Stimulated activated CD8-positive, alpha-beta memory T cell treated with anti-CD3 and anti-CD28 coated beads, Interleukin-4, amount 100 ng/mL, for 4 hours (primary cell): ENCODE results near the gene MRGPRG.

Source experiments
- DNase-seq, 2 donors: peaks; one replicate each; pipeline ENCODE4 v3.0.0-alpha.2; 2020; ENCODE audit warnings: low read depth in 2 of 2, low spot score in 1 of 2

Gene MRGPRG

DNA sequence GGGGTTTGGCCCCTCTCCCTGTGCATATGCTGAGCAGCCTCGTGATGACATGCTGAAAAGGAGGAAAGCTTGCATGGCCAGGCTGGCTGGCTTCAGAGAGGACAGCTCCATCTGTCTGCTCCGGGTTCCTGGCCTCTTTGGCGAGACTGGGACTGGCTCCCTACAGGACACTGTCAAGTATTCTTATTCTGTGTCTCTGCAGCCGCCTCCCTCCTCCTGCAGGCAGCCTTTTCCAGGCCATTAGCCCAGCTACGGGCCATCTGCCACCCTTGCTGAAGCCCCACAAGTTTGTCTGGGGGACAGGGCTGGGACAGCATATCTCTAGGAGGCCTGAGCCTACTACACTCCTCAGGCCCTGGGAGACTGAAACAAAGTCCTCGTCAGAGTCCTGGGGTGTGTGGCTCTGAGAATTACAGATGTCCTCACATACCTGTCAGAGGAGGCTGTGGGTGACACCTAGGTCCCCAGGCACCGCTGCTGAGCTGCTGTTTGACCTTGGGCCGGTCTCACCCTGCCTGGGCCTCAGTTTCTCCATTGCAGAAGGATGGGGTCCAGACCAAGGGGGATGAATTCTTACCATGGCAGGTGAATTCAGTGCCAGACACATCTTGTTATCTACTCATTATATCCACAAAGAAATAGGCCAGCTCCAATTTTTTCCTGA, 11.0 kb downstream of the MRGPRG start:
- DNase-seq = no peak

DNA sequence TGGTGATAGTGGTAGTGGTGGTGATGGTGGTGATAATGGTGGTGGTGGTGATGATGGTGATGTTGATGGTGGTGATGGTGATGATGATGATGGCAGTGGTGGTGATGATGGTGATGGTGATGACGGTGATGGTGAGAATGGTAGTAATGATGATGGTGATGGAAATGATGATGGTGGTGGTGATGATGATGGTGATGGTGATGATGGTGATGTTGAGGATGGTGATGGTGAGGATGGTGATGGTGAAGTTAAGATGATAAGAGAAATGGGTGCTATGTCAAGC, 11.8 kb downstream of the MRGPRG start:
- no peak for DNase-seq

DNA sequence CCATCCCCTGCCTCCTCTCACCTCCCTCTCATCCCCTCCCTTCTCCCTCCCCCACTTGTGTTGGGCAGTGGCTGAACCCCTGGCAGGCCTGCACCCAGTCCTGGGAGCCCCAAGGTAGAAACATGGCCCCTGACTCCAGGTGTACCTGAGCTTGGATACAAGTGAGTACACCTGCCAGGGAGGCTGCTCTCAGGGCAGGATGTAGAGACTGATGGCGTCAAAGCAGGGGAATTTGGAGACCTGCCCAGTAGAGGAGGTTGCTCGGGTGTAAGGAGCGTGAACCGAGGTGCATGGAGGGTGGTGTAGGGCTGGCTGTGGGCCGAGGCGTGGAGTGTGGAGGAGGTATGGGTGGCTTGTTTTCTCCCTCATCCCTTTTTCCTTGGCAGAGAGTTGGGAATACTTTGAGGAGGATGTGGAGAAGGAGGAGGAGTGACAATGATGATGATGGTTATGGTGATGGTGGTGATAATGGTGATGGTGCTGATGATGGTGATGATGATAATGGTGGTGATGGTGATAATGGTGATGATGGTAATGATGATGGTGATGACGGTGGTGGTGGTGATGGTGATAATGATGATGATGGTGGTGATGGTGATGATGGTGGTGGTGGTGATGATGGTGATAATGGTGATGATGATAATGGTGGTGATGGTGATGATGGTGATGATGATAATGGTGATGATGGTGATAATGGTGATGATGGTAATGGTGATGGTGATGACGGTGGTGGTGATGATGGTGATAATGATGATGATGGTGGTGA, 12.3 kb downstream of the MRGPRG start:
- no peak for DNase-seq

DNA sequence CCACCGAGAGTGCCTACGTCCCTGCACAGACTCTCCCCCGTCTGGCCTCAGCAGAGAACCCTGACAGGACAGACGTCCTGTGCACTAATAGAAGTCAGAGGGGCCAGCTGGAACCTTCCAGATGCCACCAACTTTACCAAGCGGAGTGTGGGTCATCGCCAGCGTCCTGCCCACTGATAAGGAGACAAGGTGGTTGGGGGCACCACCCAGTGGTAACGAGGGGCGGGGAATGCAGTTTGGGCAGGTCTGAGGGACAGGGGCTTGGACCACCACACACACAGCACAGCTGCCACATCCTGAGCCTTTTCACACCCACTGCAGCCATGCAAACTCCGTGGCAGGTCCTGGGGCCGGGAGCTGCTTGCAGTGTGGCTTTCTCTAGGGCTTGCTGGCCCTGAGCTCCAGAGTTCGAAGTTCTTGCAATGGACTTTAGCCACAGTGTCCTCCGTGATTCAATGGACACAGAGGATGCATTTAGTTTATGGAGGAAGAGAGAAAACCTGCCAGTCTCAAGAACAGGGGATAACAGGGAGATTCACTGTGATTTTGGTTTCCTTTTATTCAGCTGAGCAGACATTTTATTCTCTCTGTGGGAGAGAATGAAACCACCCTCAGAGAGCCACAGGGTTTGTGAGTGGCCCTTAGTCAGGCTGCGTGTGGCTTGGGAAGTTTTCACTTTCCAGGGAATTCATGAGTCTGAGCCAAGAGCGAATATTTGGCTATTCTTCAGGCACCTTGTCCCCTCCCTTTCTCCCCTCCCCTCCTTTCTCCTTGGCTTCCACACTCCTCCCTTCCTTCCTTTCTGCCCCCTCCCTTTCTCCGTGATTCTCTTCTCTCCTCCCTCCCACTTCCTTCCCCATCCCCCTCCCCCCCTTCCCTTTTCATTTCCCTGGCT, 13.1 kb downstream of the MRGPRG start:
- DNase-seq = no peak

DNA sequence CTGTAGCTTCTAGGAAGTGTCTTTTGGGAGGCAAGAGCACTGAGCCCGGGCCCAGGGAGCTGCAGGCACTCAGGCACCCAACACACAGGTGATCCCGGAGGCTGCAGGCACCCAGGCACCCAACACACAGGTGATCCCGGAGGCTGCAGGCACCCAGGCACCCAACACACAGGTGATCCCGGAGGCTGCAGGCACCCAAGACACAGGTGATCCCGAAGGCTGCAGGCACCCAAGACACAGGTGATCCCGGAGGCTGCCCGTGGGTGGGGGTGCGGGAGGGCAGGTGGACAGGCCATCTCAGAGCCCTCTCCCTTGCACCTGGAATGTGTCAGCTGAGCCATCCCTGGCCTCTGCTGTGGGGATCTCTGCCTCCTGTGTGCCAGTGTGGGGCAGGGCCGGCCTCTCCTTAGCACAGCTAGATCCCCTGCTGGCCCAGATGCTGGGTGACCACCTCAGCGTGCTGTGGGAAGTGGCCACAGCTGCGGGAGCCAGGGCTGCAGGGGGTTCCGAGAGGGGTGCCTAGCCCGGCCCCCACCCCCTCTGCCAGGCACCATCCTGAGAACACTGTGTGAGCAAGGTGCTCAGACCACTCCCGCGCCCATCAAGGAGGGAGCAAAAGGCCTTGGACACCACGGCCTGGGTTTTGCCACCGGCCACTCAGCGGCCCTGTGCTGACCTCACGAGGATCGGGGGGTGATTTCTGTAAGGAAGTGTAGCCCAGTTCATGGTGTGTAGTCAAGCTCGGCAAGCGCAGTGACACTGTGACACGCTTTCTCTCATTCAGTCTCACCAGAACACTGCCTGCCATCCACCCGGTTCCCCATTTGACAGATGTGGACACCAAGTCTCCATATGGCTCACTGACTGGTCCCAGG, 14.2 kb downstream of the MRGPRG start:
- no peak for DNase-seq

DNA sequence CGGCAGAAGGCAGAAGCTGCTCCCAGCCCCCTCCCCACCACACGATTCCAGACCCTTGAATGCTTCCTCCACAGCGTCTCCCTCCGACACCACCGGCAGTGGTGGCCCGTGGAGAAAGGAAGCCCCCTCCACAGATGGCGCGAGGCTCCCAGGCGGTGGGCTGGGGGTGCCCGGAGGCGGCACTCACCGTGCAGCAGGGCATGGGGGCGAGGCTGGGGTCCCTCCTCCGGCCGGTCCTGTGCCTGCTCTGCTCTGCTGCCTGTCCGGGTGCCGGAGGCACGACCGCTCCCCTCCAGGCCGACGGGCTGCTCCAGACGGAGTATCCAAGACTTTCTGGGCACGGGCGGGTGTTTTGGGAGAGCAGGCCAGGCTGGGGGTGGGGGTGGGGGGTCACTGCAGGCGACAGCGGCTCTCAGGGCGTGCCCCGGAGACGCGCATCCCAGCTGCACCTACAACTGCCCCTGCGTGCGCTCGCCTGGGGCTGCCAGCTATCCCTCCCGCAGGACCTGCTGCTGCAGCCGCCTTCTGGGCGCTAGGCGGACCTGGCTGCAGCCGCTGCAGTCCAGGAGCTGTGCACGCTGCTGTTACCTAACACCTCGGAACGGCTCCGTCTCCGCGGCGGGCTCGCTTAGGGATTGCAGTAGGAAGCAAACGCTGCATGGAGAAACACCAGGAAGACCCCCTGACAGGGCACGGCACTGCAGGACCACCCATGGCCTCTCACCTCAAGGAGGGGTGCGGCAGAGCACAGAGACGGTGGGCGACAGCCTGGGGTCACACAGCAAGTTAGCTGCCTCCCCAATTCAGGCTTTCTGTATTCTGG, 15.2 kb downstream of the MRGPRG start:
- DNase-seq = no peak

DNA sequence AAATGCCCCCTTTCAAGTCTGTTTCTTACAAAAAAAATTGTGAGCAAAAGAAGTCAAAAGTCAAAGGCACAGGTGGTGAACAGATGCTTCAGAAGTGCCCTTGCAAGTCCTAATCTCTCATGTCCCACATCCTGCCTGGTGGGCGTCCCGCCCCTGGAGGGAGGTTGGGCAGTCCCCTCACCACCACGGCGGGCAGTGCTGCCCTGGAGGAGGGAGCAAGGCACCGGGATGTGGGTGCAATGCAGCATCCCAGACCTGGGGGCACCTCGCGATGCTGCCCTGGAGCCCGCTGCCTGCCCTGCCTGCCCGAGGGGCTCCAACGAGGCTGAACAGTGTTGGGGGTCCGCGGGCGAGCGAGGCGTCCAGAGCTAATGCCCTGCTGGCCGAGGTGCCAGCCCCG, 15.9 kb downstream of the MRGPRG start:
- DNase-seq = no peak

DNA sequence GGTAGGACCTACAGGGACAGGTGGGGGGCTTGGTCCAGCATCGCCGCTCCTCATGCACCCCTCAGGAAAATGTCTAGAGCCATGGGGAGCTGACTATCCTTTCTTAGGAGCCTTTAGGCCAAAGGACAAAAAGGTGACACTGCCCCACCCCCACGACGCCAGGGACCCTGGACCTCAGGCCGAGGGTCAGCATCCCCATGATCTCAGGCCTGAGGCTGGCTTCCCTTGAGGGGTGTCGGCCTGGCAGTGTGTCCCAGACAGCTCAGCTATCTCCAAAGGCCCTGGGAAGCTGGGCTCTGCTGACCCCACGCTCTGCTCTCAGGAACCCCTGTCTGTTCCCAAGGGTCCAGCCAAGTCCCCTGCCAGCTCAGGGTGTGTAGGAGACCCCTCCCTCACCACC, 16.3 kb downstream of the MRGPRG start:
- no peak for DNase-seq

DNA sequence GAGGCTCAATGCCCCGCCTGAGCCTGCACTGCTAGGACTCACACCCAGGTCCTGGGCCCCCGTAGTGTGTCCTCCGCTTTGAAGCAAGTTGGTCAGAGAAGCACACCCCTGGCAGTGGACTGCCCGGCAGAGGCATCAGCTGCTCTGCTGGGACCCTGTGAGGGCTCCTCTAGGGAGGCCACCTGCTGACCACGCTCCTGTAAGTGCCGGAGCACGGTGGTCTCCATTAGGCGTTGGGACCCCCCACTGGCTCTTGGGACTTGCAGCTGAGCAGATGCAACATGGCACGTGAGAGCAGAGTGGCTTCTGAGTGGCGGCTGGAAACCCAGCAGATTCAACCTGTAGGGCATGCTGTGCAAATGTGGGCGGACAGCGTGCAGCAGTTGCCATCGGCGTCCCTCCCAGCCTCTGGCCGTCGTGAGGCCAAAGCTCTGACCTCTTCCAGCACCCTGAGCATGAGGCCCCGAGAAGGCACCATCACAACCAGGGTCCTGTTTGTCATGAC, 16.9 kb downstream of the MRGPRG start:
- no peak for DNase-seq

DNA sequence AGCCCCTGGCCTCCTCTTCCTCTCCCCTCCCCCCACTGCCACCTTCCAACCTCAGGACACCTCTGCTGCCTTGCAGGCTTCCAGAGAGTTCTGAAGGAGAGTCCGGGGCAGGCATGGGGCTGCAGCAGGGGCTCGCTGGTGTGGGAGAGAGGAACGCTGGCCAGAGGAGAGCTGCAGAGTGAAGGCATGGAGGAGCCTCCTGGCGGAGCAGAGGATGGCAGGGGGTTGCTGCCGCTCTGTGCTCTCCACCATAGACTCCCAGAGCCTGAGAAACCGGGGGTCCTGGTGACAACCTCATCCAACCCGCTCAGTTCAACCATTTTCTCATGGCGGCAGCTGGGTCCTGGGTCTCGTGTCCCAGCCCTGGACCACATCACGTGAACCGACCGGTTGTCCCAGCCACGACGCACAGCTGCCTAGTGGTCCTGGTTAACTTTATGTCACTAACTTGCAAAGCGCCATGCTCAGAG, 17.5 kb downstream of the MRGPRG start:
- DNase-seq = no peak

DNA sequence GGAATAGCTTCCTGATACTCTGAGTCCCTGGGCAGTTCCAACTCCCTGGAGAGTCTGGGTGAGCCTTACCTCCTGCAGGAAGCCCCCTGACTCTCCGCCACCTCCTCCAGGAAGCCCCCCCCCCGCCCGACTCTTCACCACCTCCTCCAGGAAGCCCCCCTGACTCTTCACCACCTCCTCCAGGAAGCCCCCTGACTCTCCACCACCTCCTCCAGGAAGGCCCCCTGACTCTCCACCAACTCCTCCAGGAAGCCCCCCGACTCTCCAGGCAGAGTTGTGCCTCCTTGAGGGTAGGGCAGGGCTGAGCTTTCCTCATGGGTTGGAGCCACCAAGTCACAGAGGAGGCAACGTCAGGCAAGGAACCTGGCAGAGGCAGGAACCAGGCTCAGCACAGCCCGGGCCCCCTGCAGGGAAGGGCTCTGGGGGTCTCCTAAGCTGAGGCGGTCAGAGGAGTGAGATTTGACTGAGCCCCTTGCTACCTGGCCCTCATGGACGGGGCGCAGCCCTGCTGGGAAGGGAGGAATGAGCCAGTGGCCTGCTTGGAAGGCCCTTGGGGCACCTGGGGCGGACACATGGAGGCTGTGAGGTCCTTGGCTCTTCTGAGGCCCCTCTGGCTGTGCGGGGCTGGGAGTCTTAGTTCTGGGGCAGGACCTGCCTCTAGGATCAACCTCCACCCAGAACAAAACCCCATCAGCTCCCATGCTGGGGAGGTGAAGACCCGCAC, 18.1 kb downstream of the MRGPRG start:
- DNase-seq = no peak

DNA sequence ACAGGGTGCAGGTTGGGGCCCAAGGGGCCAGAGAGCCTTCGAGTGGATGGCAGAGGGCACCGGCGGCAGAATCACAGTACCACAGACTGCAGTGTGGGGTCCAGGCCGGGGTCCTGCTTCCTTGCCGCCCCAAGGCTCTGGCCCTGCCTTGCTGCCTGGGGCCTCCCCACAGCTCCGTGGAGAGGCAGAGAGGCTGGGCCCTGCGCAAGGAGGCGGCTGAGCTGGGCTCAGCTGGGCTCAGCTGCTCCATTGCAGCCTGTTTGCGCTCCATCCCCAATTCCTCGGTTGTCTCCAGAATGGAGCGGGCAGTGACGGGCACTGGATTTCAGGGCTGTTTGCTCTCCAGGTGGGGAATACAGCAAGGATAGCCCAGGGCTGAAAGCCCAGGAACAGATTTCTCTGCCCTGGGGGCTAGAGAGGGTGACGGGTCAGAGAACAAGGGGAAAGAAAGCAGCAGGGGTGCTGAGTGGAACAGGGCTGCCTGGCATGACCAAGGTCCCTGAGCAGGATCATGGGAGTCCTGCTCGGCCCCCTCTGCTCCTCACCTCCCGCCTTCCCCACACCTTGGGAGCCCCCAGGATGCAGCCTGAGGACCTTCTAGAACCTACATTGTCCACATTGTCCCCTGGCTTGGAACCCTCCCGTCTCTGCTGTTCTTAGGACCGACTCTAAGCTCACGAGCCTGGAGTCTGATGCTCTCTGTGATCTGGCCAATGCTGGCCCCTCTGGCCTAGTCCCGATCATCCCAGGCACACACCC, 18.9 kb downstream of the MRGPRG start:
- DNase-seq = no peak

DNA sequence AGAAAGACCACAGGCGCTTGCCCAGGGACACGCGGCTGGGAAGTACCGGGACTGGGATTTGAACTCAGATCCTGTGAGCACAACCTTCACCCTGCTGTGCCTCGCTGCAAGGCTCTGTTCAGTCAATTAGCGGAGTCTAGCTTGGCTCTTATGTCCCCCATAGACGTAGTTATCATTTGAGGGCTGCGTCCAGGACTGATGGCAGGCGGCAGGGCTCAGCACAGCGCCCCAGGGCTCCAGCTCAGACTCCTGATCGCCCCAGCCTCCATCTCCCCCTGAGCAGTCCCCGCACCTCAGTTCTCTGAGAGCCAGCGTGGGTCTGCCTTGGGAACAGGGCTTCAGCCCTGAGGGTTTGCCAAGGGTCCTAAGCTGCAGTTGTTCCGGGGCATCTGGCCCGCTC, 19.8 kb downstream of the MRGPRG start:
- no peak for DNase-seq

DNA sequence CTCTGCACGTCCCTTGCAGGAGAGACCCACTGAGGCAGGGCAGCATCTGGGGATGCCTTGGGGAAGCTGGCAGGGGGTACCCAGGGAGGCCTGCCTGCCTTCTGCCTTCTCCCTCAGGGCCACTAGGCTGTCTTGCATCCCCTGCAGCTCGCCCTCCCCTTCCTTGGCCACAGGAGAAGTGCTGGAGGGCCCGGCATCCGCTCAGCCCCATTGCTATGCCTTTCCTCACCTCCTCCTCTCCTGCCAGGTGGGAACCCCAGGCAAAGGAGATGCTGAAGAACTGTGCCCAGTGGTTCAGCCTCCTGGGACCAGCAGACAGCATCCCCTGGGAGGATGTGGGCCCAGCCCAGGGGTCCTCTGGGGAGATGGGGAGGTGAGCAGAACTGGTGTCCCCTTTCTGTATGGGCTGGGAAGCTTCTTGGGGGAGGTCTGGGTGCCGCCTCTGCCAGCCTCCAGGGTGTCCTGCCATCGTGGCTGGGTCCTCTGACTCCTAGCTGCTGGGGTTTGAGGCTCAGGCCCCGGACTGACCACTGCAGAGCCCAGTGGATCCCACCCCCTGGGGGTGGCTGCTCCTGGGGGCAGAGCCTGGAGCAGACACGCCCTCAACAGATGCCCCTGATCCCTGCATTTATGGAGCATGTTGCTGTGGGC, 20.6 kb downstream of the MRGPRG start:
- no peak for DNase-seq

DNA sequence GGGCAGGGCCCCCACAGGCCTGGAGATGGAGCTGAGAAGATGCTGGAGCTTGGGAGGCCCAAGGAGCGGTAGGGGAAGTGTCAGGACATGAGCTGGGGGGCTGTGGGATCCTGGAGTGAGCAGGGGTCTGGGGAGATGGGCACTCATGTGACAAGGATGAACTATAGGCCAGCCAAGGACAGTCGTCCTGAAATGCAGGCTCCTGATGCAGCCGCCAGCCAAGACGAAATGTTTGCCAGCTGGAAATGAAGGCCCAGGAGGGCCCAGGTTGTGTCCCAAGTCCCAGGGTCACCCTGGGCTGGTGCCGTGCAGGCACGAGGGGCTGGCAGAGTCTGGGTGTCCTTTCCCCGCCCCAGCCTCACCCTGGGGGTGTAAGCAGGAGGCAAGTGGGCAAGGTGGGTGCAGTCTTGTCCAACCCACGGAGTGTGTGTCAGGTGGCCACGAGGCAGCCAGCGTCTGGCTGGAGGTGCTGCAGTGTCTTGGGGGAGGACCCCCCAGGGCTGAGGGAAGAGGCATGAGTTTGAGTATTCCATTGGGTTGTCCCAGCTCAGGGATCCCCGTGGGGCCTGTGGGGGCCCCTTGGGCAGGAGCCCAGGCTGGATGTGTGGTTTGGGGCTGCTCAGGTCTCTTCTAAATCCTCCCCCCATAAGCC, 21.4 kb downstream of the MRGPRG start:
- DNase-seq = no peak

DNA sequence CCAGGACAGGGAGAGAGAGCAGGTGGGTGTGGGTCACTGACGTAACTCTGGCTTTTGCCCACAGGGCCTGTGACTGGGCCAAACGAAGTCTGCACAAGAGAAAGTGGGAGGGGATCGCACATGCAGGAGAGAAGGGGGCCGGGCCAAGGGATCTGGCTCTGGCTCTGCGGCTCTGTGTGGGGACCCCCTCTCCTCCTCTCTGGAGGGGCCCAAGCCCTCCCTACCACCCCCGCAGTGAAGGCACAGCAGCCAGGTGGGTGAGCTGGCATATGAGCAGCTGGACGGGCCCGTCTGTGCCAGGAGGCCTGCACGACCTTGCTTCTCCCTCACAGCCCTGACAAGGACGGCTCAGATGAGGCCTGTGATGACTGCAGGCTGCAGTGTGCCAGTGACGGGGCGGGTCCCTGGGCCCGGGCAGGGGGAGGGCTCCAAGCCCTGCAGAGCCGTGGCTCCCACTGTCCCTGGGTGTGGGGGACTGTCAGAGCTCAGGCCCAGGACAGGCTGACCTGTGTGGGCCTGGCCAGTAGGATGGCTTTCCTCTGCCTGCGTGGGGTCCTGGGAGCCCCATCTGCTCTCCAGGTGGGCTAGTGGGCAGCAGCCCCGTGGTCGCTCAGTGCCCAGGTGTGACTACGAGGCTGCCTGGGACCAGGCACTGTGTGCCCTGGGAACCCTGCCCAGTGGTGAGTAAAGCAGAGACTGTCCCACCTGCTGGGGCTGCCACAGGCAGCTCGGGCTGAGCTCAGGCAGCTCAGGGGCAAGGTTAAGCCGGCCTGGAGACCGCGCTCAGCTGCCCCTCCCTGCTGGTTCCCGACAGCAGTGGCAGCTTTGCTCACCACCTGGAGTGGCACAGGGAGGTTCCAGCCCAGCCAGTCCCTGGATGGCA, 22.2 kb downstream of the MRGPRG start:
- DNase-seq = no peak
